MV-4-11 (cell line): ENCODE results near the gene MFNG.

Source experiments
- DNase-seq: peaks from one replicate; lab custom pipeline; 2025; lab: John Stamatoyannopoulos, UW

MFNG gene

DNA sequence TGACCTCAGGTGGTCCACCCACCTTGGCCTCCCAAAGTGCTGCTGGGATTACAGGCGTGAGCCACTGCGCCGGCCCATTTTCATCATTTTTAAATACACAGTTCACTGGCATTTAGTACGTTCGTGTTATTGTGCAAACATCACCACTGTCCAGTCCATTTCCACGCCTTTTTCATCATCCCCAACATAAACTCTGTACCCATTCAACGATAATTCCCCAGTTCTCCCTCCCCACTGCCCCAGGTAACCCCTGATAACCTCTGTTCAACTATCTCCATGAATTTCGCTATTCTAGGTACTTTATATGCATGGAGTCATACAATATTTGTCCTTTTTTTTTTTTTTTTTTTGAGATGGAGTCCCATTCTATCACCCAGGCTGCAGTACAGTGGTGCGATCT, 40.7 kb downstream of the MFNG start:
- DNase-seq, result no peak

DNA sequence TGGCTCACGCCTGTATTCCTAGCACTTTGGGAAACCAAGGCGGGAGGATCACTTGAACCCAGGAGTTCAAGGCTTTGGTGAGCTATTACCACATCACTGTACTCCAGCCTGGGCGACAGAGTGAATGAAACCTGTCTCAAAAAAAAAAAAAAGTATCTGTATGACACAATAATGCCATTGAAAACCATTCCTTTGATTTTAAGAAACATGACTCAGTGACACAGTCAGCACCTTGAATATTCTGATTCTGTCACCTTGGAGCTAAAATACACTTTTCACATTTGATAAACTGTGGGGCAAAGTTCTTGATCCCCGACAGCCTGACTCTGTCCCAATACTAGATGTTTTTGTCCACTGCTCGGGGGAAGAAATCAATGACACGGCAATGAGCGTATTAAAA, 42.2 kb downstream of the MFNG start:
- DNase-seq, result no peak

DNA sequence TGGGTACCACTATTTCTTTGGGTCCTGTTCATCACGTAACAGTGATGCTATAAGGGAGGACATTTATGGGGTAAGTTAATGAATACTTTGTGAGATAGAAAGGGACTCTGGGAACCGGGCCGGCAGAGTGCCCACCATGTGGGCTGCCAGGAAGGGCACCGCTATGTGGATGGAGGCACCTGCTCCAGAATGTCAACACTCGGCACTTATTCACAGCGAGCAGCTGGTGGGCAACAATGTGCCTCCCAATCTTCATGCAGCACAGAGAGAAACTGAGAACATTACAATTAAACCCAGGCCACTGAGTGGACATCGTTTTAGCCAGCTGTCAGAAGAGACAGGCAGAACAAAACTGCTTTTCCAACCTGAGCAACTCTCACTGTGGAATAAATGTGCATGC, 43.1 kb downstream of the MFNG start:
- no peak for DNase-seq

DNA sequence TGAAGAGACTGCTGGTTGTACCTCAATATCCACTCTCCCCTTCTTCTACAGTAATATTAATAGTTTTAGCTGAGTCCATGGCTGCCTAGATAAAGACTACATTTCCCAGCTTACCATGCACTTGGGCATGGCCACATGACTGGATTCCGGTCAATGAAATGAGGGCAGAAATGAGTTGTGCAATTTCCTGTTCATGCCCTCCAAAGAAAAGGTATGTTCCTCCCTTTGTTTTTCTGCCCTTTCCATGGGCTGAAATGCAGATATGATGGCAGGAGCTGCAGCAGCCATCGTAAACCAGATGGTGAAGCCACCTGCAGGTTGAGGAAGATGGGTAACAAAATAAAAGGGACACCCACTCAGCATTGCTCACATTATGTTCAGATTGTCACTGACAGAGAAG, 43.6 kb downstream of the MFNG start:
- DNase-seq, result peak; percentile 64

DNA sequence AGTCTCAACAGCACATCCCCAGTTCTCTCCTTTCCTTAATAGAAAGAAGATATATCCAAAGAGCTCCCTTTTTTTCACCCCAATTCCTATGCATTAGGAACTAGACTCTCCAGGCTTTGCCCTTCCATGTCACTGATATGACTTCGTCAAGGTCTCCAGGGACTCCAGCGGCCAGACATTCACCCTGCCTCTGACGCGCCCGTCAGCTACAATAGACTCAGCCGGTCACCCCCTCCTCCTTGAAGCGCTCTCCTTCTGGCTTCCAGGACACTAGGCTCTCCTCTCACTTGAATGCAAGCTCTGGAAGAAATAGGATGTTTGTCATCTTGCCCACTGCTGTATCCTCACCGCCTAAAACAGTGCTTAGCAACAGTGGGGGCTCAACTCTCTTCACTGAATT, 44.0 kb downstream of the MFNG start:
- no peak for DNase-seq

DNA sequence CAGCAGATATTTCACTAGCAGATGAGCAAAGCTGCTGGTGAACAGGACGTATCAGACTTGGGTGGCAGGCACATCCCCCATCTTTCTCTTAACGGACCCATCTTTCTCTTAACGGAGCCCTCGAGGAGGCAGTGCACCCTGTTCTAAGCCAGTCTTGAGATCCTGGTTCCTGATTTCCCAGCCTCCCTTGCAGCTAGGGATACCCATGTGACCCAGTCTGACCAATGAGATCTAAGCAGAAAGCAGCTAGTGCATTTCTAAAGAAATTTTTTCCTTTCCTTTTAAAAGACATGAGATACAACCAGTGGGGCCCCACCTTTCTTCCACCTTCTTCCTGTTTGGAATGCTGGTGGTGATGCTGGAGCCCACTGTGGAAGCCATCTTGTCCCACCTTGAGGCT, 45.3 kb downstream of the MFNG start:
- no peak for DNase-seq

DNA sequence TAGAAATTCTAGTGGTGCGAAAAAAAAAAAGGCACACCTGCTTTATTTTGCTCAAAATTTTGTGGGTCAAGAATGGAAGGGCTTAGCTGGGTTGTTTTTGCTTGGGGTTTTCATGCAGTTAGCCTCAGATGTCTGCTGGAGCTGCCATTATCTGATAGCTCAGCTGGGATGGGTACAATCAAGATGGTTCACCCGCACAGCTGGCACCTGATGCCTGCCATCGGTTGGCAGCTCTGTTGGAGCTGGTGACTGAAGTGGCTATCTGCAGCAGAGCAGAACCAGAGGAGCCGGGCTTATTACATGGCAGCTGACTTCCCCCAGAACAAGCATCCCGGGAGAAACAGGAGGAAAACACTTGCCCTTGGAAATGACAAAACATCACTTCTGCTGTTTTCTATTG, 46.8 kb downstream of the MFNG start:
- no peak for DNase-seq

DNA sequence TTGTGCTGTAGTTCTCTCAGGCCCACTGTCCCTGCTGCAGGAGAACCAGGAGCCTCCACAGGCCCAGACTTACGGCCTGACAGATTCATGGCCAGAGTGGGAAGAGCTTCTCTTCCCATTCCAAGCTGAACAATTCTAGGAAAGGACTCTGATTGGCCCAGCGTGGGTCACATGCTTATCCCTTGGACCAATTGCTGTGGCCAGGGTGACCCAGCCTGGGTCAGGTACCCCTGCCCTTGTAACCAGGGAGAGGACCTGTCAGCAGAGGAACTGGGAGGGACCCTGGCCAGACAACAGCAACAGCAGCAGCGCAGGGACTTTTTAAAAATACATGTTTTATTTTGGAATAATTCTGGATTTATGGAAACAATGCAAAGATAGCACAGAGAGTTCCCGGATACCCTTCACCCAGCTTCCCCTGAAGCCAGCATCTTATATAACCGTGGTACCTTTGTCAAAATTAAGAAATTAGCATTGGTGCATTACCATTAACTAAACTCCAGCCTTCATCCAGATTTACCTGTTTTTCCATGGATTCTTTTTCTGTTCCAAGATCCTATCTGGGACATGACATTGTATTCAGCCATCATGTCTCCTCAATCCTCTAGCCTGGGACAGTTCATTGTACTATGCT, 50.1 kb downstream of the MFNG start:
- no peak for DNase-seq

DNA sequence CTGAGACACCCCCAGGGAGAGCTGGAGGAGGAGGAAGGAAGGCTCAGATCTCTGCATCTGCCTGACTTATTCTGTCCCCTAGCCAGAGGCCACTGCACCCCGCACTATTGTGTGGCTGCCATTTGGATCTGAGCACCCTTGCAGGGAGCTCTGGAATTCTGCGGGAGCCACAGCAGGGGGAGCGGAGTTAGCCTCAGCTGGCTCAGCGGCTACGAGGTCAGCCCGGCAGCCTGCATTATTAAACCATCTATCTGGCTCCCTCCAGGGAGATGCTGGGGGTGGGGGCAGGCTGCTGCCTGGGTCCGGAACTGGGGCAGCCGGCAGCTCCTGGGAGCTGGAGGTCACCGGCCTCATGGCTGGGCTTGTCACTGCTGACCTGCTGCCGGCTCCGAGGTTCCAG, 52.4 kb downstream of the MFNG start:
- DNase-seq, result no peak

DNA sequence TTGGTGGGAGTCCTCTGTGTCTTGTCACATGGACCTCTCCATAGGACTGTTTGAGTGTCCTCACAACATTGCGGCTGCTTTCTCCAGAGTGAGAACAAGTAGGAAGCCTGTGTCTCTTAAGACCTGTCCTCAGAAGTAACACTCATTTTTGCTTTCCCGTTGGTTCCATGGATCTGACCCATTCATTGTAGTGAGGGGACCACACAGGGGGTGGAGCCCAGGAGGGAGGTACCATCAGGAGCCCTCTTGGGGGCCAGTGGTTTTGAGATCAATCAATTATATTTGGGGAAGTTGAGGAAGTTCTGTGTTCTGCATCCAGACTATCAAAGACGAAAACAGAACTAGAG, 53.5 kb downstream of the MFNG start:
- DNase-seq, result no peak

DNA sequence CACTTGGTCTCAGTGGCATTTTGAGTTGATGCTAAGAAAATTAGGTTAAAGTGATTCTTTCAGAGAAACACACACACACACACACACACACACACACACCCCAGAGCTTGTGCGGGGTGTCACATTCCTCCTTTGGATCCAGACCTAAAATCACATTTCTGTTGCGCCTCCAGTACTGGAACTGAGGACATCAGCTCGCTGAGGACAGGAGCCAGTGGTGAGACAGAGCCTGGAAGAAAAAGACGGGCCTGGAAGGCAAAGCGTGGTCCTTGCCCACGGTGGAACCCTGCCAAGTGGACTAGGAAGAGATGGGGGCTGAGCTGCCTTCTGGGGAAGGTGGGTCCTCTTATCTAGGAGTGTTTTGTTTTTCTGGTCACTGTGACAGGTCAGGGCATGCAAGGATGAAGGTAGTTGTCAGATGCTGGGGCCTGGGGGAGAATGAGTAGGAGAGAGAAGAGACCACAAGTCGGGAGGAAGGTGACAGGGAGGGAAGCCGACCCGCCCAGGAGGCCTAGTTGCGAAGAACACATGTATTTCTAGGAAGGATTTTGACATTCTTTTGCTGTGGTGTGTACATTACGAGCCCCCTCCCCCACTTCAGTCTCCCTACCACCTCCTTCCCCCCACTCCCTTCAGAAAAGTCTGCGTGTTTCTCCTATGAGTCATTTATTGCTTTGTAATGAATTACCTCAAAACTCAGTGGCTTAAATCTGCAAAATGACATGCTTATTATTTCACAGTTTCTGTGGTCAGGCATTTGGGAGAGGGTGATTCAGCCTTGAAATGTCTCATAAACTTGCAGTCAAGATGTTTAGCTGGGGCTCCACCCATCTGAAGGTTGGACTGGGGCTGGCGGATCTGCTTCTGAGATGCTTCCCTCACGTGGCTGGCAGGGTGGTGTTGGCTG, 54.1 kb downstream of the MFNG start:
- DNase-seq, result peak; percentile 82

DNA sequence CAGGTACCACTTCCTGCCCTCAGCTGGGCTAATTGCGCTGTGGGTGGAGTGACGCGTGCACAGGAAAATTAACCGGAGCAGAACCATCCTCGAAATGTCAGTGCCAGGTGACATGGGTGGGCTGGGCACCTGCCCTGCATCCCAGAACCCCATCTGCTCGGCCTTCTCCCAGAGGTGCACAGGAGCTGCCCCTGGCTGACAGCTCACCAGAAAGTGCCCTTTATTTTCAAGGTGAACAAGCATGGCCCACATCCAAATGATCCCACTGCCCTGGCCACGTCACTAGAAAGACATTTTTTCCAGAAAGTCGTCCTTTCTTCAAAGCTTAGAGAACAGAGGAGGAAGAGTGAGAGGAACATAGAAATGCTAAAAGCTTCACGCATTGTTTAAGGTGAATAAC, 54.8 kb downstream of the MFNG start:
- no peak for DNase-seq

DNA sequence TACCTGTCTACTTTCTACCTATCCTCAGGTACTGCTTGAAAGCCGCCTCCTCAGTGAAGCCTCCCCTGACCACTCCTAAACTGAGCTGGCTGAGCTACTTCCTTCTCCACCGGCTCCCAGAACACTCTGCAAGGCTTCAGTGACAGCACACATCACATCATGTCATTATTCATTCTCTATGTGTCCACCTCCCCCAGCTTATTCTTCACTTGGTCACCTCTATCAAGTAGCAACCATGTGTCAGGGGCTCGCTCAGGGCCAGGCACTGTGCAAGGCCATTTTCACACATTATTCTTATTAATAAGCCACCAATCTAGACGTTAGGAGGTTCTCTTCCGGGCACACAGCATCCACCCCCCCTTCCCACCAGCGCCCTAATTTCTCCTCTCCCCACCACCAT, 55.2 kb downstream of the MFNG start:
- DNase-seq, result no peak

DNA sequence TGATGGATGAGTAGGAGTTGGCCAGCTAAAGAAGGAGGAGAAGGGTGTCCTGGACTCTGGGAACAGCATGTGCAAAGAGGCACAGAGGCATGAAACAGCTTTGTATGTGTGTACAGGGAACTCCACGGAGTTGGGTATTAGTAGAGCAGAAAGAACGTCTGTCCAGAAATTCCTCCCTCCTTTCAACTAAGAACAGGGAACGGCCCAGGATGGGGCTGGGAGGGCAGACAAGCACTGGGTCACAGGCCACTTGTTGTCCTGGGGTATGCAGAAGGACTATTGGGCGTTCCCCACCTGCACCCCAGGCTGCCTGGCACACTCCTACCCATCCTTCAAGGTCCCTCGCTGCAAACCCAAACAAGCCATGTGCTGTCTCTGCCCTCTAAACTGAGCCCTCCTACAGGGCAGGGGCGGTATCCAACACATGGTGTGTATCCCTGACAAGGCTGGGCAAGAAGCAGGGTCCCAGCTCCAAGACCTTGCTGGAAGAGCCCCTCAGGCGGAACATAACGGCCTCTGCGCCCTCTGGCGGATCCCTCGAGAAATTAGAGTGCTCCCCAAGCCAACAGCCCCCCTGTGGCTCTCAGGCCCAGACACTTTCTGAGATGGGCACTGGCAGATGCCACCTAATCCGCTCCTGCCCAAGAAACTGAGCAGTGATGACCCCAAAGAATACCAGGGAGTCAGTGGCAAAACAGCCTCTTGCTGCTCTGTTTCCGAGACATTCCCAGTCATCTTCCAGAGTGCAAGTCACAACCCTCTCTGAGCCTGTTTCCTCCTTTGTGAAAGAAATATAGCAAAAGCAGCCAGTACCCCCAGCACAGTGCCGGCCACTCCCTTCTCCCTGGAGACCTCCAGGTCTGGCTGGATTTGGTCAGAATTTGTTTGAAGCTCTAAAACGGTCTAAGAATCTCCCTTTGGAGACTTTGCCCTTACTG, 57.3 kb downstream of the MFNG start:
- peak; percentile 35 for DNase-seq

DNA sequence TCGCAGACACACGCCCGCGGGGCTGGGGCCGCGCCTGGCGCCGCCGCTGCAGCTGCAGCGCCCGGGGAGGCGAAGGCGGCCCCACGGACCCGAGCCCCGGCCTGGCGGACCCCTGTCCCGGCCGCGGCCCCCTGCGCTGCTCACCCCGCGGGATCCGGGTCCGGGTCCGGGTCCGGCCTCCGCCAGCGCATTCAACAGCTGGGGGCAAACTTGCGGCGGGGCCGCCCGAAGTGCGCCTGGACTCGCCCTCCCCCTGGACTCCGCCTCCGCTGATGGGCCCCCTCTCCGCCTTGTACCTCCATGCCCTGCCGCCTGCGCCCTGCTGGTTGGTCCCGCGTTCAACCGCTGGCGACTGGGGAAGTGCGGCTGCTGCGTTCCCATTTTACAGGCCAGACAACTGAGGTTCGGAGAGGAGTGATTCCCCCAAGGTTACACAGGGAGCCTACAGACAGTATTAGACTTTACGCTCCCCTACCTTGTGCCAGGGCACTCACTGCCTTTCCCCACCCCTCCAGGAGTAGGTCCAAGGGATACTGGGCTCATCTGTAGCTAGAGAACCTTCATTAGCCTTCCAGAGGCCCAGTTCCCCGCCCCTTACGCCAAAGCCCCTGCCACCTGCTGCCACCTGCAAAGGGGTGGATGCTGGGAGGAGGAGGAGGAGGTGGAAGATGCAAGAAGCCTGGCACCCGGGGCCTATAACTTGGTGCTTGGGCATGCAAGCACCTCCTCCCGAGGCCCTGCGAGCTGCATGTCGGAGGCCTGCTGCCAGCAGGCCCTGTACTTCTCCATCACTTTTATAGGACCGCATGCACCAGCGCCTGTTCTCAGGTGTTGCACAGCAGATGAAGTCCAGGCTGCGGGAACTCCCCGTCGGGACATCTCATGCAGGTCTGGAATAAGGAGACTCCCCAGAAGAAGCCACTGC, 58.2 kb downstream of the MFNG start:
- DNase-seq, result no peak

DNA sequence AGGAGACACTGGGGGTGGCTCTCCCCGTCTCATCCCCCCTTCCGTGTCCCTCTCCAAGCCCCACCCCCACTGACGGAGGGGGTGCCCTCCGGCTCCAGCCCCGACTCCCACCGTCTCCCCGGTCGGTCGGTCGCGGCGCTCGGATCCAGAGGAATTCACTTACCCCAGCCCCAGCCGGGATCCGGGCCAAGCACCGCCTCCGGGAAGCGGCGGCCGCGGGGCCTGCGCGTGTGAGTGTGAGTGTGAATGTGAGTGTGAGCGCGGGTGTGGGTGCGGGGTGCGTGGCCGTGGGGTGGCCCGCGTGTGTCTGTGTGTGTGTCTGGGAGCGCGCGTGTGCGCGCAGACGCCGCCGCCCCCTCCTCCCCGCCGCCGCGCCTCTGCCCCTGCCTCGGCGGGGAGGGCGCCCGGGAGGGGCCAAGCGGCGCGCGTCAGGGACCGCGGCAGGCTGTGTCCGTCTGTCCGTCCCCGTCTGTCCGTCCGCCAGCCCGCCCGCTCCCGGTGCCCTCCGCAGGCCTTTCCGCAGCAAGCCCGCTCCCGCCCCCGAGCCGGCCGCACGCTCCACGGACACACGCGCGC, 59.0 kb downstream of the MFNG start, which contains the start of gene ELFN2:
TSS of gene ELFN2 (minus strand) at position 345 of the 576 bp plus-strand sequence. CDS start 51,945 bp downstream, outside the sequence.
- DNase-seq, result no peak

DNA sequence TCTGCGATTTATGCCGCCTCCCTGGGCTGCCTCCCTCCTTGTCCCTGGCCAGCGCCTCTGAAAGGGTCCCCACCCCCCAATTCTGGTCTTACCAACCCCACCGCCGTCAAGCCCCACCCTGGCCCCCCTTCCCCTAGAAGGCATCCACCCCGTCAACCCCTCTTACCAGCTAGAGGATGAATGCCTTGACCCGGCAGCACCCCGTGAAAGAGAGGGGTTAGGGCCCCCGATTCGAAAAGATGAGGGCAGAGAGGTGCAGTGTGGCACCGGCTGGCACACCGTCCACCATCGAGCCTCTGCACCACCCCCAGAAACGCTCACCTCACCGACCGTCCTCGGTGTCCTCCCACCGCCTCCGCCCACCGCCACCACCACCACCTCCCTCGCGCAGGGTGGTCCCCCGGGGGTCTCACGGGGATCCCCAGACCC, 59.5 kb downstream of the MFNG start:
- DNase-seq, result no peak

DNA sequence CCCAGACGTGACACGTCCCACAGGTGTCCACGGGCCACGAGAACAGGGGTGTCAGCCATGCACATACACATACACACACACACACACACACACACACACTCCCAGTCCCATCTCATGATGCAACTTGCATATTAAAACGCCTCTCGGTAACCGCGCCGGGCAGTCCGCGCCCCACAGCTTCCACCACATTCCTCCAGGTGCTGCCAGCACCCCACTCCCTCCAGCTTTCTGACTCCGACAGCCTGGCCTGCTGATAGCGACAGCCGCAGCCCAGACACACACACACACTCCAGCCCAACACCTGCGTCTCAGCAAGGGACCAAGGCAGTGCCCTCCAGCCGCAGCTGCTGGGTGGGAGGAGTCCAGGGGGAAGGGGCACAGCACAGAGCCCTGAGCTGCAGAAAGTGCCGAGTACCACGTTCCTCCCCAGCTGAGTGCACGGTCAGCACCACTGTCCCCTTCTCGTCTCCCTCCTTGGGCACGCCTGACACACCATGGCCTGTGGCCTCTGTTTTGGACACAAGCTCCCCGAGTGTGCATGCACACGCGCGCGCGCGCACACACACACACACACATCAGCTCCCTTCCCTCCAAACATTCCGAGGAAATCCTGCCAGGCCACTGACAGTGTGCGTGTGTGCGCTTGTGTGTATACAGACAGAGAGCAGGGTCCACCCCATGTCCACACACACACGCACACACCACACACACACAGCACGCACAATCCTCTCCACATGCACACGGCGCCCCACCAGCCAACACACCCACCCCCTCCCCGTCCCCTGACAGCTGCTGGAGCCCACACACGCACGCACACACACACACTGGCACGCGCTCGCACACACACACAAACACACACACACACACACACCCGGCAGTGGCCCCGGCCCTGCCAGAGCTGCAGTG, 60.1 kb downstream of the MFNG start:
- no peak for DNase-seq

DNA sequence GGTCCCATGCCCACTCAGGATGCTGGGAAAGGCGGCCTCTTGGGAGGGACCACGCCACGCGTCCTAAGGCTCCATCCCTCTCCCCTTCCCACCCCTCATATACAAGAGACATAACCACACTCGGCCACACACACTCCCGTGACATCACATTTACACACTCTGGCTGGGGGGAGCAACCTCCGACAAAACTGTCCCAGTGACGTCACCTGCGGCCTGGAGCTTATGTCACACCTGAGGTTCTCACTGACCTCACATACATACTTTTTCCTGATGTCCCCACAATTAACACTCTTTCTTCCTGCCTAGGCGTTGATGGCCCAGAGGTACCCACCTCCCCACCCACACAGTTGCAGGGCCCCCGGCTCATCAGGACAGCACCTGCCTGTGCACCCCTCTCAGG, 60.8 kb downstream of the MFNG start:
- DNase-seq, result no peak

DNA sequence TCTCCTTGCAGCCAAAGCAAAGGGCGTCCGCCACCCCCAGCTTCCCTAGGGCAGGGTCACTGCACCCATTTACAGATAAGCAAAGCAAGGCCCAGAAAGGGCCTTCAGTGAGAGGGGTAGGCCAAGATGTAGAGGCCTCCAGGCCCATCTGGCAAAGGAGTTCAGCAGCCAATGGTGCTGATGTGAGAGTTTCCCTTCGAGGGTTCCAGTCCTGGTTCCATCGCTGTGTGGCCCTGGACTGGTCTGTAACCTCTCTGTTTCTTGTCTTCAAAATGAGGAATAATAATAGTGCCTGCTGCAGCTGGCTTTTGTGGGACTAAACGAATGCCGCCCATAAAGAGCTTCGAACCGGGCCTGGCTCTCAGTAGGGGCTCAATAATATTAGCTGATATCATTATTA, 62.9 kb downstream of the MFNG start:
- no peak for DNase-seq
